Calu3 (cell line): Measurements from ENCODE around the gene TMEM271. TPM values are rescaled to one million over a fixed set of nuclear protein-coding genes. Genes with fewer than 3 reads are reported as not detected.

Experiments
- BruUV-seq: library from RNA; stranded (reverse); fragments of 400-500 nt; replicated peaks from 2 replicates; lab custom pipeline; 2021; lab: Mats Ljungman, UMichigan
- CTCF ChIA-PET: fragments of 300-600 bp; sonication (Branson Sonifier 250); formaldehyde crosslinking; loops from one replicate; lab custom pipeline; 2022; ENCODE audit warnings: antibody characterized with exemption; lab: Charles Lee
- DNase-seq: peaks from one replicate; pipeline ENCODE4 v3.0.0; 2022
- H3K27ac Mint-ChIP-seq: one replicate; pipeline ENCODE4 v1.8.0; 2022; ENCODE audit warnings: mixed read lengths; ENCODE audit not compliant: unreplicated experiment
- H3K27me3 Mint-ChIP-seq: one replicate; pipeline ENCODE4 v1.8.0; 2022; ENCODE audit warnings: mixed read lengths; ENCODE audit not compliant: unreplicated experiment
- H3K36me3 Mint-ChIP-seq: one replicate; pipeline ENCODE4 v1.8.0; 2022; ENCODE audit warnings: mild to moderate bottlenecking, moderate library complexity, mixed read lengths; ENCODE audit not compliant: insufficient read depth, unreplicated experiment
- H3K4me1 Mint-ChIP-seq: one replicate; pipeline ENCODE4 v1.8.0; 2022; ENCODE audit warnings: mild to moderate bottlenecking, low read depth, mixed read lengths; ENCODE audit not compliant: unreplicated experiment
- H3K4me3 Mint-ChIP-seq: one replicate; pipeline ENCODE4 v1.8.0; 2022; ENCODE audit warnings: mild to moderate bottlenecking, low read depth, moderate library complexity, mixed read lengths; ENCODE audit not compliant: unreplicated experiment
- H3K9me3 Mint-ChIP-seq: one replicate; pipeline ENCODE4 v1.8.0; 2022; ENCODE audit warnings: low read depth, mixed read lengths; ENCODE audit not compliant: unreplicated experiment
- CTCF ChIP-seq: fragments of 200-600 bp; IDR thresholded peaks from one replicate; pipeline ENCODE4 v1.8.0; 2022; ENCODE audit warnings: antibody characterized with exemption; ENCODE audit not compliant: unreplicated experiment
- intact Hi-C: fragments of 100-400 bp; cut with micrococcal nuclease; formaldehyde crosslinking; loops from one replicate; pipeline ENCODE4 v1.10.0; 2022; ENCODE audit not compliant: unreplicated experiment
- total RNA-seq: library from RNA; stranded (reverse); gene quantifications from 2 replicates; pipeline ENCODE4 v1.2.3, GENCODE V29; 2022

TMEM271 gene
- total RNA-seq, 1 experiment from 2014 or later: not detected

GRCh38 chr4:575281-576141 is 584 bp downstream of the TMEM271 start:
- H3K4me3 Mint-ChIP-seq: no peak overlapping the region
- intact Hi-C loops: no loop called here
- no peaks in the 10 kb centered on the region for H3K36me3 Mint-ChIP-seq
- H3K27ac Mint-ChIP-seq: no peak overlapping the region
- TF ChIP-seq CTCF: no peak
- H3K27me3 Mint-ChIP-seq: peaks cover 28% of the 10 kb centered on the region
- BruUV-seq: no TSS peak
- peaks cover 9% of the 10 kb centered on the region for H3K9me3 Mint-ChIP-seq
- CTCF ChIA-PET: no interaction called here
- no peaks in the 10 kb centered on the region for H3K4me1 Mint-ChIP-seq
- no peak for DNase-seq

- H3K27ac Mint-ChIP-seq: no peak overlapping the region
- intact Hi-C loops: no loop called here
- no peak overlapping the region for H3K4me3 Mint-ChIP-seq
- H3K36me3 Mint-ChIP-seq: no peaks in the 10 kb centered on the region
- H3K9me3 Mint-ChIP-seq: peaks cover 9% of the 10 kb centered on the region
- CTCF ChIA-PET: no interaction called here
- peaks cover 19% of the 10 kb centered on the region for H3K27me3 Mint-ChIP-seq
- DNase-seq: no peak
- no peak for TF ChIP-seq CTCF
- no TSS peak for BruUV-seq
- H3K4me1 Mint-ChIP-seq: no peaks in the 10 kb centered on the region
Measured at GRCh38 chr4:574346-575161, 1.5 kb downstream of the TMEM271 start.

- intact Hi-C loops: no loop called here
- peaks cover 9% of the 10 kb centered on the region for H3K9me3 Mint-ChIP-seq
- no peaks in the 10 kb centered on the region for H3K36me3 Mint-ChIP-seq
- CTCF ChIA-PET: no interaction called here
- H3K4me1 Mint-ChIP-seq: no peaks in the 10 kb centered on the region
- no peak overlapping the region for H3K4me3 Mint-ChIP-seq
- no TSS peak for BruUV-seq
- TF ChIP-seq CTCF: no peak
- peaks cover 12% of the 10 kb centered on the region for H3K27me3 Mint-ChIP-seq
- no peak overlapping the region for H3K27ac Mint-ChIP-seq
- DNase-seq: no peak
Measured at GRCh38 chr4:573122-573892, 2.8 kb downstream of the TMEM271 start.

- intact Hi-C loops: no loop called here
- TF ChIP-seq CTCF: no peak
- Mint-ChIP-seq H3K4me1 (no peaks in the 10 kb centered on the region), H3K27me3 (peaks cover 12% of the 10 kb centered on the region), H3K9me3 (peaks cover 9% of the 10 kb centered on the region), H3K36me3 (no peaks in the 10 kb centered on the region), H3K27ac (no peak overlapping the region), H3K4me3 (no peak overlapping the region)
- CTCF ChIA-PET: no interaction called here
- no TSS peak for BruUV-seq
- DNase-seq: no peak
Measured at GRCh38 chr4:572594-572993, 3.5 kb downstream of the TMEM271 start.
